H9 (cell line): ENCODE data around the gene ERC2. TPM values are rescaled to one million over a fixed set of nuclear protein-coding genes. Genes with fewer than 3 reads are reported as not detected.
A peak's percentile ranks its signal among the peaks of the same experiment; 100 is the strongest.

Source experiments
- DNase-seq: peaks from one replicate; pipeline ENCODE4 v3.0.0-alpha.2; 2017
- H2AFZ ChIP-seq: one replicate; pipeline ENCODE4 v1.6.1; 2013; ENCODE audit warnings: mild to moderate bottlenecking, low read length, control low read depth, moderate library complexity
- H2AK5ac ChIP-seq: 2 replicates; pipeline ENCODE4 v1.6.1; 2013; ENCODE audit warnings: low read length, control low read depth, mixed read lengths; ENCODE audit not compliant: insufficient read length
- H2BK120ac ChIP-seq: one replicate; pipeline ENCODE4 v1.6.1; 2013; ENCODE audit warnings: low read depth, mild to moderate bottlenecking, low read length, control low read depth, inconsistent platforms; ENCODE audit not compliant: poor library complexity, severe bottlenecking
- H2BK12ac ChIP-seq: 2 replicates; pipeline ENCODE4 v1.6.1; 2013; ENCODE audit warnings: low read length, control low read depth, mixed read lengths, low read depth; ENCODE audit not compliant: insufficient read length
- H2BK15ac ChIP-seq: 2 replicates; pipeline ENCODE4 v1.6.1; 2013; ENCODE audit warnings: low read depth, low read length, control low read depth
- H2BK20ac ChIP-seq: one replicate; pipeline ENCODE4 v1.6.1; 2013; ENCODE audit warnings: low read depth, mild to moderate bottlenecking, low read length, control low read depth, inconsistent platforms; ENCODE audit not compliant: poor library complexity, severe bottlenecking
- H2BK5ac ChIP-seq: 2 replicates; pipeline ENCODE4 v1.6.1; 2013; ENCODE audit warnings: low read length, control low read depth, mixed read lengths; ENCODE audit not compliant: insufficient read length
- H3K14ac ChIP-seq: 2 replicates; pipeline ENCODE4 v1.6.1; 2013; ENCODE audit warnings: low read length, control low read depth; ENCODE audit not compliant: insufficient read depth
- H3K18ac ChIP-seq: 2 replicates; pipeline ENCODE4 v1.6.1; 2013; ENCODE audit warnings: low read depth, mild to moderate bottlenecking, mixed read lengths, low read length, control low read depth; ENCODE audit not compliant: insufficient read length
- H3K23ac ChIP-seq: 2 replicates; pipeline ENCODE4 v1.6.1; 2013; ENCODE audit warnings: low read length, control low read depth, mixed read lengths, low read depth; ENCODE audit not compliant: insufficient read length
- H3K23me2 ChIP-seq: 2 replicates; pipeline ENCODE4 v1.6.1; 2013; ENCODE audit warnings: low read depth, mild to moderate bottlenecking, mixed read lengths, low read length, control low read depth; ENCODE audit not compliant: insufficient read length, poor library complexity, severe bottlenecking
- H3K27ac ChIP-seq: 2 replicates; pipeline ENCODE4 v1.5.1; 2013; ENCODE audit warnings: low read length, control low read depth, mixed read lengths, low read depth; ENCODE audit not compliant: insufficient read length
- H3K27me3 ChIP-seq: 2 replicates; pipeline ENCODE4 v1.6.1; 2013; ENCODE audit warnings: low read length, control low read depth, inconsistent platforms; ENCODE audit not compliant: insufficient read depth
- H3K4ac ChIP-seq: 2 replicates; pipeline ENCODE4 v1.6.1; 2013; ENCODE audit warnings: low read depth, mild to moderate bottlenecking, control low read depth, inconsistent platforms, low read length, moderate library complexity
- H3K4me1 ChIP-seq: 2 replicates; pipeline ENCODE4 v1.6.1; 2013; ENCODE audit warnings: low read length, control low read depth, inconsistent platforms; ENCODE audit not compliant: insufficient read depth
- H3K4me2 ChIP-seq: 2 replicates; pipeline ENCODE4 v1.6.1; 2013; ENCODE audit warnings: low read length, control low read depth, mixed read lengths; ENCODE audit not compliant: insufficient read length, insufficient read depth
- H3K56ac ChIP-seq: 2 replicates; pipeline ENCODE4 v1.6.1; 2013; ENCODE audit warnings: low read depth, mild to moderate bottlenecking, mixed read lengths, low read length, control low read depth; ENCODE audit not compliant: insufficient read length
- H3K79me1 ChIP-seq: 2 replicates; pipeline ENCODE4 v1.6.1; 2013; ENCODE audit warnings: low read depth, mild to moderate bottlenecking, moderate library complexity, low read length, control low read depth, inconsistent platforms; ENCODE audit not compliant: insufficient read depth, poor library complexity, severe bottlenecking
- H3K79me2 ChIP-seq: 2 replicates; pipeline ENCODE4 v1.6.1; 2013; ENCODE audit warnings: low read length, control low read depth, inconsistent platforms; ENCODE audit not compliant: insufficient read depth
- H3K9ac ChIP-seq: 2 replicates; pipeline ENCODE4 v1.6.1; 2013; ENCODE audit warnings: low read length, control low read depth, mixed read lengths; ENCODE audit not compliant: insufficient read length; ENCODE audit errors: extremely low read depth
- H3K9me3 ChIP-seq: one replicate; pipeline ENCODE4 v1.6.1; 2013; ENCODE audit warnings: low read depth, low read length, inconsistent platforms; ENCODE audit not compliant: control insufficient read depth
- H3T11ph ChIP-seq: one replicate; pipeline ENCODE4 v1.6.1; 2013; ENCODE audit warnings: mild to moderate bottlenecking, low read length, control low read depth, inconsistent platforms
- H4K20me1 ChIP-seq: one replicate; pipeline ENCODE4 v1.6.1; 2013; ENCODE audit not compliant: control insufficient read depth, insufficient read length, insufficient read depth
- H4K5ac ChIP-seq: 2 replicates; pipeline ENCODE4 v1.6.1; 2013; ENCODE audit warnings: low read depth, mild to moderate bottlenecking, mixed read lengths, low read length, control low read depth; ENCODE audit not compliant: insufficient read length
- H4K8ac ChIP-seq: replicated peaks from 2 replicates; pipeline ENCODE4 v1.6.1; 2013; ENCODE audit warnings: low read length, control low read depth, mixed read lengths, low read depth; ENCODE audit not compliant: insufficient read length
- H4K91ac ChIP-seq: 2 replicates; pipeline ENCODE4 v1.6.1; 2013; ENCODE audit warnings: low read depth, mild to moderate bottlenecking, moderate library complexity, mixed read lengths, low read length, control low read depth; ENCODE audit not compliant: insufficient read length
- H3K27ac Mint-ChIP-seq, 3 experiments: 2 replicates in 2 of 3; 3 replicates in 1 of 3; pipeline ENCODE4 v1.8.0; 2020 to 2021; ENCODE audit warnings: mixed read lengths in 3 of 3, mild to moderate bottlenecking in 1 of 3, moderate library complexity in 1 of 3
- H3K27me3 Mint-ChIP-seq: 2 replicates; pipeline ENCODE4 v1.8.0; 2021; ENCODE audit warnings: low read depth, mild to moderate bottlenecking, moderate library complexity, mixed read lengths
- H3K36me3 Mint-ChIP-seq, 3 experiments: 2 replicates in 2 of 3; 3 replicates in 1 of 3; pipeline ENCODE4 v1.8.0; 2020 to 2021; ENCODE audit warnings: low read depth in 3 of 3, mixed read lengths in 3 of 3; ENCODE audit not compliant: insufficient read depth in 1 of 3
- H3K4me1 Mint-ChIP-seq, 2 experiments: 2 replicates each; pipeline ENCODE4 v1.8.0; 2020; ENCODE audit warnings: mixed read lengths in 2 of 2
- H3K4me3 Mint-ChIP-seq, 2 experiments: 2 replicates in 1 of 2; 3 replicates in 1 of 2; pipeline ENCODE4 v1.8.0; 2020 to 2021; ENCODE audit warnings: mild to moderate bottlenecking in 2 of 2, mixed read lengths in 2 of 2, moderate library complexity in 1 of 2
- H3K9me3 Mint-ChIP-seq, 2 experiments: 2 replicates in 1 of 2; 3 replicates in 1 of 2; pipeline ENCODE4 v1.8.0; 2020; ENCODE audit warnings: mild to moderate bottlenecking in 2 of 2, mixed read lengths in 2 of 2, moderate library complexity in 1 of 2
- WGBS: extraction: QIAGEN DNeasy Blood & Tissue Kit; methylation state at CpG from one replicate; pipeline ENCODE4 v1.1.7; 2013; ENCODE audit warnings: missing lambda C conversion rate, low lambda C conversion rate, mixed read lengths; ENCODE audit not compliant: insufficient read length; ENCODE audit errors: extremely low coverage; 5-methylcytosine and 5-hydroxymethylcytosine counted together
- total RNA-seq: library from RNA; stranded (reverse); gene quantifications from 2 replicates; pipeline ENCODE4 v1.2.1, GENCODE V29; 2021
- TF ChIP-seq, protein P1 (sequence below): fragments of 200-600 bp; sonication (generic); conservative IDR thresholded peaks from 3 replicates; pipeline ENCODE4 v1.8.0; 2021; ENCODE audit warnings: antibody characterized with exemption, mild to moderate bottlenecking

Gene ERC2
- total RNA-seq, 1 experiment from 2014 or later = 15.4 TPM

DNA sequence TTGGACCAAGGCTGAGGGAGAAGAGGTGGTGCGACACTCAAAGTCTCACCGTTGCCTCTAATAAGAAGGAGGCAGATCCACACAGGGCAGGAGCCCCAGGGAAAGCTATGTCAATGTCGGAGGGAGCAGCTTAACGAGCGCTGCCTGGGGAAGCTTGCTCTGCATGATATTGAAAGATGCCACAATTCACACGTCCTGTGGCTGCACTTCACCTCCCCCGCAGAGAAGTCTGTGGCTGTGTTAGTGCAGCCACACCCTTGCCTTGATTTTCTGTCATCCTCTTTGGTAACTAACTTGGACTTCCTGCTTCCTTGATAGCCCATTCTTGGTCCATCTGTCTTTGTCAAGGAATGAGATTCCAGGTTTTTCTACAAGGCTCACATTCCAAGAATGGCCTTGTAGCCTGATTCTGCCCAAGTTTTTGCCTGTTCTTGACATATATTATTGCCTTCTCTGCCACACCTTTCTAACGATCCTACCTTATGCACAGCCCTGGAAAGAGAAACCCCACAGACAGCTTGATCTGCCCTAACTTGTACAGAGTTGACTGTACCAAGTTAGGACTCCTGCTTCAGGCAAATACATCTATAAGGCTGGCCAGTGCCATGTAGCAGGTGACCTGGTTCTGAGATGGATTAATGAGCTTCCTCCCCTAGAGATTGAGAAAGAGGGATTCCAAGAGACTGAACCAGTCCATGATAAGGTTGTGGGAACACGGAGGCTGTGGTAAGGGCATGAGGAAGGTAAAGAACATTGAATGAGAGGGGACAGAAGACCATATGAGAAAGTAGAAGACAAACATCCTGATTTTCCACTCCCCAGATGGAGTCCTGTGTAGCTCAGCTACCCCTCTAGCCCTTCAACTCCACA is 828.1 kb downstream of the ERC2 start:
- no peak overlapping the region for H3K4ac ChIP-seq

More for the DNA sequence above, 828.1 kb downstream of the ERC2 start:
- H4K20me1 ChIP-seq = no peaks in the 10 kb centered on the region
- H2AFZ ChIP-seq = no peak overlapping the region
- Mint-ChIP-seq H3K27ac (peak overlapping the region in 1 of 3 experiments; percentile 21; a peak in 1 of 7 replicates), H3K9me3 (no peaks in the 10 kb centered on the region; a peak in 1 of 5 replicates), H3K27me3 (no peaks in the 10 kb centered on the region; the same call in 1 of the 2 replicates), H3K36me3 (no peaks in the 10 kb centered on the region), H3K4me1 (peaks cover 20 to 22% of the 10 kb centered on the region in 2 experiments), H3K4me3 (no peak overlapping the region)
- no peak overlapping the region for H4K91ac ChIP-seq
- peaks cover 11% of the 10 kb centered on the region; the same call in 1 of the 2 replicates for H3K4me1 ChIP-seq
- no peaks in the 10 kb centered on the region for H3K79me2 ChIP-seq
- no peak overlapping the region for H3K4me2 ChIP-seq
- H3K23me2 ChIP-seq = no peaks in the 10 kb centered on the region
- H3K27me3 ChIP-seq = no peaks in the 10 kb centered on the region
- no peak overlapping the region for H3K23ac ChIP-seq
- no peak for DNase-seq
- H2BK20ac ChIP-seq = no peak overlapping the region
- H2BK15ac ChIP-seq = 0 out of 2 replicates have a peak overlapping the region, but pooled peaks have one; percentile 4
- H2BK5ac ChIP-seq = no peak overlapping the region
- H2BK12ac ChIP-seq = peak overlapping the region; percentile 10
- H3K9me3 ChIP-seq = no peaks in the 10 kb centered on the region
- H3T11ph ChIP-seq = no peak overlapping the region
- no peak overlapping the region for H3K14ac ChIP-seq
- no peak overlapping the region for H3K18ac ChIP-seq
- no peak overlapping the region for H4K8ac ChIP-seq
- TF ChIP-seq, protein P1, sequence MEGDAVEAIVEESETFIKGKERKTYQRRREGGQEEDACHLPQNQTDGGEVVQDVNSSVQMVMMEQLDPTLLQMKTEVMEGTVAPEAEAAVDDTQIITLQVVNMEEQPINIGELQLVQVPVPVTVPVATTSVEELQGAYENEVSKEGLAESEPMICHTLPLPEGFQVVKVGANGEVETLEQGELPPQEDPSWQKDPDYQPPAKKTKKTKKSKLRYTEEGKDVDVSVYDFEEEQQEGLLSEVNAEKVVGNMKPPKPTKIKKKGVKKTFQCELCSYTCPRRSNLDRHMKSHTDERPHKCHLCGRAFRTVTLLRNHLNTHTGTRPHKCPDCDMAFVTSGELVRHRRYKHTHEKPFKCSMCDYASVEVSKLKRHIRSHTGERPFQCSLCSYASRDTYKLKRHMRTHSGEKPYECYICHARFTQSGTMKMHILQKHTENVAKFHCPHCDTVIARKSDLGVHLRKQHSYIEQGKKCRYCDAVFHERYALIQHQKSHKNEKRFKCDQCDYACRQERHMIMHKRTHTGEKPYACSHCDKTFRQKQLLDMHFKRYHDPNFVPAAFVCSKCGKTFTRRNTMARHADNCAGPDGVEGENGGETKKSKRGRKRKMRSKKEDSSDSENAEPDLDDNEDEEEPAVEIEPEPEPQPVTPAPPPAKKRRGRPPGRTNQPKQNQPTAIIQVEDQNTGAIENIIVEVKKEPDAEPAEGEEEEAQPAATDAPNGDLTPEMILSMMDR = no peak
- H3K27ac ChIP-seq = no peak overlapping the region
- no peaks in the 10 kb centered on the region for H3K79me1 ChIP-seq
- no peak overlapping the region for H2BK120ac ChIP-seq
- H2AK5ac ChIP-seq = no peak overlapping the region
- WGBS = no CpG with 5 or more reads among the region's 9 CpGs
- no peak overlapping the region for H3K56ac ChIP-seq
- no peak overlapping the region for H3K9ac ChIP-seq
- no peak overlapping the region for H4K5ac ChIP-seq
